ENCODE measurements around the gene SLC30A9. TPM values are rescaled to one million over a fixed set of nuclear protein-coding genes. Genes with fewer than 3 reads are reported as not detected.

The SLC30A9 gene
- total and polyA plus RNA-seq, 2 experiments from 2014 or later = 67.3 to 74.6 TPM

DNA sequence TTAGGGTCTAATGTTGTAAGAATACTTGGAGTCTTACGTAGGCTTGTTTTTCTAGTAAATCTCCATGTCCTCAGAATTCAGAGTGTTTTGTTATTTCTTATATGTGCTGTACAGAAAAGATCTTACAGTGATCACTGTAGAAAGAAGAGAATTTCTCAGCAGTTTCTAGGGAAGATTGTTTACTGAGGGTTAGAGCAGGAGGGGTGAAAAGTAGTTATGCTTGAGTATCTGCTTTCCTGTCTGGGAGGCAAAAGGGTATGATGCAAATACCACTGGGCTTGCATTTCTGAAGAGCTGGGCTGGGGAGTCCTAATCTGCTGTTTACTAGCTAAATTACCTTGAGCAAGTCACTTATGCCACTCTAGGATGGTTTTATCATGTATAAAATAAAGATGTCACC lies 84.0 kb downstream of the SLC30A9 start:
- H3K9me2 ChIP-seq (ENCODE audit: insufficient read depth) = no peaks in the 10 kb centered on the region
- H3K9me3 Mint-ChIP-seq = no peaks in the 10 kb centered on the region
- DNase-seq (ENCODE audit: low spot score) = no peak
- no peak overlapping the region for H3K27ac ChIP-seq (ENCODE audit: low read depth)
- no peaks in the 10 kb centered on the region for H4K20me1 ChIP-seq (replicated peaks; ENCODE audit: insufficient read depth)
- H3F3A ChIP-seq (replicated peaks; ENCODE audit: low read depth) = no peaks in the 10 kb centered on the region
- TF ChIP-seq ZNF114 (CRISPR knock-in tag; IDR thresholded peaks at IDR 0.05) (no peak), STAT1 (IDR thresholded peaks at IDR 0.05; ENCODE audit: unreplicated experiment) (no peak), CREB1 (CRISPR knock-in tag; IDR thresholded peaks at IDR 0.05; ENCODE audit: low read depth) (no peak), EZH2 (IDR thresholded peaks at IDR 0.05; ENCODE audit: low read depth, unreplicated experiment) (no peak)
- TF ChIP-seq, protein P1, sequence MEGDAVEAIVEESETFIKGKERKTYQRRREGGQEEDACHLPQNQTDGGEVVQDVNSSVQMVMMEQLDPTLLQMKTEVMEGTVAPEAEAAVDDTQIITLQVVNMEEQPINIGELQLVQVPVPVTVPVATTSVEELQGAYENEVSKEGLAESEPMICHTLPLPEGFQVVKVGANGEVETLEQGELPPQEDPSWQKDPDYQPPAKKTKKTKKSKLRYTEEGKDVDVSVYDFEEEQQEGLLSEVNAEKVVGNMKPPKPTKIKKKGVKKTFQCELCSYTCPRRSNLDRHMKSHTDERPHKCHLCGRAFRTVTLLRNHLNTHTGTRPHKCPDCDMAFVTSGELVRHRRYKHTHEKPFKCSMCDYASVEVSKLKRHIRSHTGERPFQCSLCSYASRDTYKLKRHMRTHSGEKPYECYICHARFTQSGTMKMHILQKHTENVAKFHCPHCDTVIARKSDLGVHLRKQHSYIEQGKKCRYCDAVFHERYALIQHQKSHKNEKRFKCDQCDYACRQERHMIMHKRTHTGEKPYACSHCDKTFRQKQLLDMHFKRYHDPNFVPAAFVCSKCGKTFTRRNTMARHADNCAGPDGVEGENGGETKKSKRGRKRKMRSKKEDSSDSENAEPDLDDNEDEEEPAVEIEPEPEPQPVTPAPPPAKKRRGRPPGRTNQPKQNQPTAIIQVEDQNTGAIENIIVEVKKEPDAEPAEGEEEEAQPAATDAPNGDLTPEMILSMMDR (conservative IDR thresholded peaks at IDR 0.05; ENCODE audit: low read depth in 2 of 2) = no peak
- TF ChIP-seq, protein P2, sequence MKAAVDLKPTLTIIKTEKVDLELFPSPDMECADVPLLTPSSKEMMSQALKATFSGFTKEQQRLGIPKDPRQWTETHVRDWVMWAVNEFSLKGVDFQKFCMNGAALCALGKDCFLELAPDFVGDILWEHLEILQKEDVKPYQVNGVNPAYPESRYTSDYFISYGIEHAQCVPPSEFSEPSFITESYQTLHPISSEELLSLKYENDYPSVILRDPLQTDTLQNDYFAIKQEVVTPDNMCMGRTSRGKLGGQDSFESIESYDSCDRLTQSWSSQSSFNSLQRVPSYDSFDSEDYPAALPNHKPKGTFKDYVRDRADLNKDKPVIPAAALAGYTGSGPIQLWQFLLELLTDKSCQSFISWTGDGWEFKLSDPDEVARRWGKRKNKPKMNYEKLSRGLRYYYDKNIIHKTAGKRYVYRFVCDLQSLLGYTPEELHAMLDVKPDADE (IDR thresholded peaks at IDR 0.05) = no peak
- no peak overlapping the region for H3K4me3 Mint-ChIP-seq
- H2AFZ ChIP-seq = no peak overlapping the region
- H3K4me1 Mint-ChIP-seq = no peaks in the 10 kb centered on the region
- ATAC-seq = no peak
- no peak overlapping the region for H3K4me2 ChIP-seq
- H3K4me3 ChIP-seq = no peak overlapping the region
- H3K4me1 ChIP-seq (ENCODE audit: insufficient read depth) = no peaks in the 10 kb centered on the region
- H3K36me3 Mint-ChIP-seq (ENCODE audit: low read depth) = peaks cover 14% of the 10 kb centered on the region; the same call in 2 of the 3 replicates
- peaks cover 3% of the 10 kb centered on the region for H3K27me3 Mint-ChIP-seq (ENCODE audit: insufficient read depth, low read depth, poor library complexity)
- no peak overlapping the region for H3K27ac Mint-ChIP-seq
- no peaks in the 10 kb centered on the region for H3K27me3 ChIP-seq (ENCODE audit: insufficient read depth)
- no peaks in the 10 kb centered on the region for H3K79me2 ChIP-seq (replicated peaks; ENCODE audit: insufficient read depth)
- no peaks in the 10 kb centered on the region for H3K36me3 ChIP-seq (ENCODE audit: insufficient read depth)

DNA sequence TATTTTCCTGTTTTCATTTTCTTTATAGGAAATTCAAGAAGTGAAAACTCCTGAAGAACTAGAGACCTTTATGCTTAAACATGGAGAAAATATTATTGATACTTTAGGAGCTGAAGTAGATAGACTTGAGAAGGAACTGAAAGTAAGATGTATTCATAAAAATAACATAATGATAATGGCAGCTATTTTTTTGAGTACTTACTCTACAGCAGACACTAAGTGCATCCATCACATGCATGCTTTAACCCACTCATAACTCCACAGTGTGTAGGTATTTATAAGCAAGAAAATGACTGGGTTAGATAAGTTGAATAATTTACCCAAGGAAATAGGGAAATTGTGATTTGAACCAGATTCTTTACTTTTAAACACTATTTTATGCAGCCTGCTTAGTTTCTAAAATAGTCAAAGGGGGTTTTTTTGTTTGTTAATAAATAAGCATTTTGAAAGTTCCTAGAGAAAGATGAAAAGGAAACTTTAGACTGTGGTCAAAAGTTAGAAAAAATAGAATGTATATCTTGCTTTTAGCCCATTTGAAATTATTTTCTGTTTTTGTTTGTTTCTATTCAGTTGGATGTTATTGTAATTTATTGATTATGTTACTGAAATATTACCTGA lies 88.0 kb downstream of the SLC30A9 start:
- H3K4me1 Mint-ChIP-seq = no peaks in the 10 kb centered on the region
- Histone ChIP-seq H3K36me3 (ENCODE audit: insufficient read depth) (no peaks in the 10 kb centered on the region; the same call in 1 of the 2 replicates), H3K27ac (ENCODE audit: low read depth) (no peak overlapping the region), H2AFZ (no peak overlapping the region), H3K4me3 (no peak overlapping the region), H3K27me3 (ENCODE audit: insufficient read depth) (no peaks in the 10 kb centered on the region), H3K4me1 (ENCODE audit: insufficient read depth) (no peaks in the 10 kb centered on the region), H4K20me1 (replicated peaks; ENCODE audit: insufficient read depth) (no peaks in the 10 kb centered on the region), H3F3A (replicated peaks; ENCODE audit: low read depth) (no peaks in the 10 kb centered on the region), H3K9me2 (ENCODE audit: insufficient read depth) (no peaks in the 10 kb centered on the region), H3K79me2 (replicated peaks; ENCODE audit: insufficient read depth) (no peaks in the 10 kb centered on the region), H3K4me2 (no peak overlapping the region)
- H3K27ac Mint-ChIP-seq = no peak overlapping the region
- H3K27me3 Mint-ChIP-seq (ENCODE audit: insufficient read depth, low read depth, poor library complexity) = peaks cover 3% of the 10 kb centered on the region
- peaks cover 6% of the 10 kb centered on the region; the same call in 1 of the 3 replicates for H3K36me3 Mint-ChIP-seq (ENCODE audit: low read depth)
- TF ChIP-seq JUNB (IDR thresholded peaks at IDR 0.05; ENCODE audit: unreplicated experiment) (no peak), CREB1 (CRISPR knock-in tag; IDR thresholded peaks at IDR 0.05; ENCODE audit: low read depth) (no peak)
- TF ChIP-seq, protein P3, sequence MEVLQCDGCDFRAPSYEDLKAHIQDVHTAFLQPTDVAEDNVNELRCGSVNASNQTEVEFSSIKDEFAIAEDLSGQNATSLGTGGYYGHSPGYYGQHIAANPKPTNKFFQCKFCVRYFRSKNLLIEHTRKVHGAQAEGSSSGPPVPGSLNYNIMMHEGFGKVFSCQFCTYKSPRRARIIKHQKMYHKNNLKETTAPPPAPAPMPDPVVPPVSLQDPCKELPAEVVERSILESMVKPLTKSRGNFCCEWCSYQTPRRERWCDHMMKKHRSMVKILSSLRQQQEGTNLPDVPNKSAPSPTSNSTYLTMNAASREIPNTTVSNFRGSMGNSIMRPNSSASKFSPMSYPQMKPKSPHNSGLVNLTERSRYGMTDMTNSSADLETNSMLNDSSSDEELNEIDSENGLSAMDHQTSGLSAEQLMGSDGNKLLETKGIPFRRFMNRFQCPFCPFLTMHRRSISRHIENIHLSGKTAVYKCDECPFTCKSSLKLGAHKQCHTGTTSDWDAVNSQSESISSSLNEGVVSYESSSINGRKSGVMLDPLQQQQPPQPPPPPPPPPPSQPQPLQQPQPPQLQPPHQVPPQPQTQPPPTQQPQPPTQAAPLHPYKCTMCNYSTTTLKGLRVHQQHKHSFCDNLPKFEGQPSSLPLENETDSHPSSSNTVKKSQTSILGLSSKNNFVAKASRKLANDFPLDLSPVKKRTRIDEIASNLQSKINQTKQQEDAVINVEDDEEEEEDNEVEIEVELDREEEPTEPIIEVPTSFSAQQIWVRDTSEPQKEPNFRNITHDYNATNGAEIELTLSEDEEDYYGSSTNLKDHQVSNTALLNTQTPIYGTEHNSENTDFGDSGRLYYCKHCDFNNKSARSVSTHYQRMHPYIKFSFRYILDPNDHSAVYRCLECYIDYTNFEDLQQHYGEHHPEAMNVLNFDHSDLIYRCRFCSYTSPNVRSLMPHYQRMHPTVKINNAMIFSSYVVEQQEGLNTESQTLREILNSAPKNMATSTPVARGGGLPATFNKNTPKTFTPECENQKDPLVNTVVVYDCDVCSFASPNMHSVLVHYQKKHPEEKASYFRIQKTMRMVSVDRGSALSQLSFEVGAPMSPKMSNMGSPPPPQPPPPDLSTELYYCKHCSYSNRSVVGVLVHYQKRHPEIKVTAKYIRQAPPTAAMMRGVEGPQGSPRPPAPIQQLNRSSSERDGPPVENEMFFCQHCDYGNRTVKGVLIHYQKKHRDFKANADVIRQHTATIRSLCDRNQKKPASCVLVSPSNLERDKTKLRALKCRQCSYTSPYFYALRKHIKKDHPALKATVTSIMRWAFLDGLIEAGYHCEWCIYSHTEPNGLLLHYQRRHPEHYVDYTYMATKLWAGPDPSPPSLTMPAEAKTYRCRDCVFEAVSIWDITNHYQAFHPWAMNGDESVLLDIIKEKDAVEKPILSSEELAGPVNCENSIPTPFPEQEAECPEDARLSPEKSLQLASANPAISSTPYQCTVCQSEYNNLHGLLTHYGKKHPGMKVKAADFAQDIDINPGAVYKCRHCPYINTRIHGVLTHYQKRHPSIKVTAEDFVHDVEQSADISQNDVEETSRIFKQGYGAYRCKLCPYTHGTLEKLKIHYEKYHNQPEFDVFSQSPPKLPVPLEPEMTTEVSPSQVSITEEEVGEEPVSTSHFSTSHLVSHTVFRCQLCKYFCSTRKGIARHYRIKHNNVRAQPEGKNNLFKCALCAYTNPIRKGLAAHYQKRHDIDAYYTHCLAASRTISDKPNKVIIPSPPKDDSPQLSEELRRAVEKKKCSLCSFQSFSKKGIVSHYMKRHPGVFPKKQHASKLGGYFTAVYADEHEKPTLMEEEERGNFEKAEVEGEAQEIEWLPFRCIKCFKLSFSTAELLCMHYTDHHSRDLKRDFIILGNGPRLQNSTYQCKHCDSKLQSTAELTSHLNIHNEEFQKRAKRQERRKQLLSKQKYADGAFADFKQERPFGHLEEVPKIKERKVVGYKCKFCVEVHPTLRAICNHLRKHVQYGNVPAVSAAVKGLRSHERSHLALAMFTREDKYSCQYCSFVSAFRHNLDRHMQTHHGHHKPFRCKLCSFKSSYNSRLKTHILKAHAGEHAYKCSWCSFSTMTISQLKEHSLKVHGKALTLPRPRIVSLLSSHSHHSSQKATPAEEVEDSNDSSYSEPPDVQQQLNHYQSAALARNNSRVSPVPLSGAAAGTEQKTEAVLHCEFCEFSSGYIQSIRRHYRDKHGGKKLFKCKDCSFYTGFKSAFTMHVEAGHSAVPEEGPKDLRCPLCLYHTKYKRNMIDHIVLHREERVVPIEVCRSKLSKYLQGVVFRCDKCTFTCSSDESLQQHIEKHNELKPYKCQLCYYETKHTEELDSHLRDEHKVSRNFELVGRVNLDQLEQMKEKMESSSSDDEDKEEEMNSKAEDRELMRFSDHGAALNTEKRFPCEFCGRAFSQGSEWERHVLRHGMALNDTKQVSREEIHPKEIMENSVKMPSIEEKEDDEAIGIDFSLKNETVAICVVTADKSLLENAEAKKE (CRISPR knock-in tag; IDR thresholded peaks at IDR 0.05) = no peak
- H3K9me3 Mint-ChIP-seq = no peaks in the 10 kb centered on the region
- H3K4me3 Mint-ChIP-seq = no peak overlapping the region
- ATAC-seq (no peak), DNase-seq (ENCODE audit: low spot score) (no peak)

All from GM23338 (cell line).